Keratinocyte (primary cell): ENCODE measurements around the gene FOXJ2. TPM values are rescaled to one million over a fixed set of nuclear protein-coding genes. Genes with fewer than 3 reads are reported as not detected.

Experiments used
- DNase-seq: peaks from one replicate; pipeline ENCODE4 v3.0.0-alpha.2; 2011; ENCODE audit warnings: low read depth, missing footprints, low spot score
- FAIRE-seq: peaks from 2 replicates; lab custom pipeline; 2011; peaks lifted over from hg19 to GRCh38; lab: Jason Lieb, UNC
- H2AFZ ChIP-seq: 2 replicates; pipeline ENCODE4 v1.6.0; 2012; ENCODE audit warnings: low read length, control low read depth, inconsistent platforms; ENCODE audit not compliant: control insufficient read depth
- H3K27ac ChIP-seq: 2 replicates; pipeline ENCODE4 v1.5.1; 2011; ENCODE audit warnings: low read length; ENCODE audit not compliant: control insufficient read depth, insufficient read depth
- H3K27me3 ChIP-seq: 3 replicates; pipeline ENCODE4 v1.6.0; 2011; ENCODE audit warnings: low read length; ENCODE audit not compliant: control insufficient read depth, insufficient read depth; ENCODE audit errors: extremely low read depth
- H3K36me3 ChIP-seq, 2 experiments: 2 replicates in 1 of 2; 3 replicates in 1 of 2; pipeline ENCODE4 v1.5.1; 2011; ENCODE audit warnings: low read length in 2 of 2, mild to moderate bottlenecking in 1 of 2; ENCODE audit not compliant: control insufficient read depth in 2 of 2, insufficient read depth in 2 of 2; ENCODE audit errors: extremely low read depth in 1 of 2
- H3K4me1 ChIP-seq: 3 replicates; pipeline ENCODE4 v1.5.1; 2011; ENCODE audit warnings: low read length; ENCODE audit not compliant: control insufficient read depth, insufficient read depth; ENCODE audit errors: extremely low read depth
- H3K4me2 ChIP-seq: 3 replicates; pipeline ENCODE4 v1.6.0; 2011; ENCODE audit warnings: low read depth, low read length; ENCODE audit not compliant: control insufficient read depth, insufficient read depth; ENCODE audit errors: extremely low read depth
- H3K4me3 ChIP-seq, 3 experiments: fragments of 200-600 bp in 1 of 3; sonication (generic) in 1 of 3; 2 replicates in 2 of 3; 3 replicates in 1 of 3; pipeline ENCODE4 v1.5.1; 2011 to 2016; ENCODE audit warnings: low read length in 3 of 3, mild to moderate bottlenecking in 3 of 3, control low read depth in 2 of 3, inconsistent platforms in 1 of 3, low read depth in 1 of 3, mixed read lengths in 1 of 3, mixed run types in 1 of 3, moderate library complexity in 1 of 3; ENCODE audit not compliant: control insufficient read depth in 2 of 3, insufficient read depth in 2 of 3; ENCODE audit errors: extremely low read depth in 1 of 3
- H3K79me2 ChIP-seq: 2 replicates; pipeline ENCODE4 v1.6.0; 2012; ENCODE audit warnings: low read length; ENCODE audit not compliant: control insufficient read depth, insufficient read depth
- H3K9ac ChIP-seq: 3 replicates; pipeline ENCODE4 v1.6.0; 2011; ENCODE audit warnings: low read length; ENCODE audit not compliant: control insufficient read depth, insufficient read depth; ENCODE audit errors: extremely low read depth
- H3K9me1 ChIP-seq: 3 replicates; pipeline ENCODE4 v1.6.0; 2011; ENCODE audit warnings: low read length; ENCODE audit not compliant: control insufficient read depth, insufficient read depth; ENCODE audit errors: extremely low read depth
- H3K9me3 ChIP-seq: 2 replicates; pipeline ENCODE4 v1.5.1; 2012; ENCODE audit warnings: low read depth, low read length; ENCODE audit not compliant: control insufficient read depth
- H4K20me1 ChIP-seq: 3 replicates; pipeline ENCODE4 v1.6.0; 2011; ENCODE audit warnings: low read length; ENCODE audit not compliant: control insufficient read depth, insufficient read depth; ENCODE audit errors: extremely low read depth
- EZH2 ChIP-seq: IDR thresholded peaks from one replicate; pipeline ENCODE4 v1.6.1; 2012; ENCODE audit warnings: inconsistent platforms, mild to moderate bottlenecking, low read length, moderate library complexity
- dilution Hi-C: fragments of 300-500 bp; cut with MboI; formaldehyde crosslinking; loops from one replicate; pipeline ENCODE4 v1.7.0; 2020; ENCODE audit warnings: low sequenced_read_pairs; ENCODE audit not compliant: extremely low pct_ligation_motif_present
- polyA plus RNA-seq, 5 experiments: library from polyadenylated mRNA; depleted of rRNA in 3 of 5; stranded (reverse) in 3 of 5; stranded (forward) in 1 of 5; unstranded in 1 of 5; fragments of >200 nt; gene quantifications; 1 replicate in 1 of 5; 2 replicates in 3 of 5; 3 replicates in 1 of 5; pipeline versions ENCODE4 v1.2.1 to v1.2.3, GENCODE V29; 2011 to 2012; ENCODE audit warnings: missing spikeins in 2 of 5, low read depth in 1 of 5, low replicate concordance in 1 of 5
- TF ChIP-seq, protein P1 (sequence below), 3 experiments: IDR thresholded peaks in 1 of 3; conservative IDR thresholded peaks in 1 of 3; optimal IDR thresholded peaks in 1 of 3; 2 replicates in 2 of 3; 3 replicates in 1 of 3; pipeline versions ENCODE3 to v1.5.1; 2011; ENCODE audit warnings: low read length in 3 of 3, mild to moderate bottlenecking in 3 of 3, moderate library complexity in 2 of 3, control low read depth in 1 of 3, inconsistent platforms in 1 of 3; ENCODE audit not compliant: insufficient read depth in 2 of 3; ENCODE audit errors: extremely low read depth in 1 of 3

The FOXJ2 gene
- polyA plus RNA-seq, 1 donor (not counting 4 experiments of a cell fraction or from before 2014, with no cell fraction given), result 4.2 TPM

DNA sequence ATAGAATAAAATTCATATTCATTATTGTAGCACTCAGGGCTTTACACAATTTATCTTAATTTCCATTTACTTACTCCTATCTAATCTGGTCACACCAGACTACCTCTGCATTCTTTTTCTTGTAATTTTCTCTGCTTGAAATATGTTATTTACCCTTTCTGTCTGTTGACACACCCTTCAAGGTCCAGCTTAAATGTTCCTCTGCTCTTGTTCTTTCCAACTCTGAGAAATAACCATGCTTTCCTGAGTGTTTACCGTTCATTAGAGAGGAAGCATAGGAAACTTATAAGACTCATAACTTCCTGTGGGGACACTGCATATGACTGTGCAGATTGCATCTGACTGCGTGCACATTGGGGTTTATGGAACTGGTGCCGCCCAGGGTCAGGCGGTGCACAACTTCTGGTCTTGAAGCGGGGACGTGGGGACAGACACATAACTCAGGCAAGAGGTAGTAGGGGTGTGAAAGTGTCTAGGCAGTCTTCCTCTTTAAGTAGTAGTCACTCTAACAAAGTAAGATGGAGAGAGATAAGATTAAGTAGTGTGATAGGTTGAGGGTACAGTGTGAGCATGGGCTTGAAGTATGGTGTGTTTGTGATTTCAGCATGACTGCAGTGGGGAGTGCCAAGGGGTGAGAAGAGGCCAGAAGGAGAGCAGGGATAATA lies 42.6 kb upstream of the FOXJ2 start:
- FAIRE-seq, result no peak
- Histone ChIP-seq H3K4me1 (peaks cover 8% of the 10 kb centered on the region), H3K4me2 (no peak overlapping the region), H3K36me3 (no peaks in the 10 kb centered on the region), H3K27me3 (no peaks in the 10 kb centered on the region), H3K27ac (no peak overlapping the region), H3K4me3 (no peak overlapping the region), H3K79me2 (no peaks in the 10 kb centered on the region), H3K9me1 (no peaks in the 10 kb centered on the region), H4K20me1 (no peaks in the 10 kb centered on the region), H3K9ac (no peak overlapping the region), H3K9me3 (no peaks in the 10 kb centered on the region), H2AFZ (no peak overlapping the region)
- dilution Hi-C loops, result no loop called here
- TF ChIP-seq, protein P1, sequence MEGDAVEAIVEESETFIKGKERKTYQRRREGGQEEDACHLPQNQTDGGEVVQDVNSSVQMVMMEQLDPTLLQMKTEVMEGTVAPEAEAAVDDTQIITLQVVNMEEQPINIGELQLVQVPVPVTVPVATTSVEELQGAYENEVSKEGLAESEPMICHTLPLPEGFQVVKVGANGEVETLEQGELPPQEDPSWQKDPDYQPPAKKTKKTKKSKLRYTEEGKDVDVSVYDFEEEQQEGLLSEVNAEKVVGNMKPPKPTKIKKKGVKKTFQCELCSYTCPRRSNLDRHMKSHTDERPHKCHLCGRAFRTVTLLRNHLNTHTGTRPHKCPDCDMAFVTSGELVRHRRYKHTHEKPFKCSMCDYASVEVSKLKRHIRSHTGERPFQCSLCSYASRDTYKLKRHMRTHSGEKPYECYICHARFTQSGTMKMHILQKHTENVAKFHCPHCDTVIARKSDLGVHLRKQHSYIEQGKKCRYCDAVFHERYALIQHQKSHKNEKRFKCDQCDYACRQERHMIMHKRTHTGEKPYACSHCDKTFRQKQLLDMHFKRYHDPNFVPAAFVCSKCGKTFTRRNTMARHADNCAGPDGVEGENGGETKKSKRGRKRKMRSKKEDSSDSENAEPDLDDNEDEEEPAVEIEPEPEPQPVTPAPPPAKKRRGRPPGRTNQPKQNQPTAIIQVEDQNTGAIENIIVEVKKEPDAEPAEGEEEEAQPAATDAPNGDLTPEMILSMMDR (optimal IDR thresholded peaks at IDR 0.05 in 1 of 3, IDR thresholded peaks at IDR 0.05 in 1 of 3, conservative IDR thresholded peaks at IDR 0.05 in 1 of 3; ENCODE audit: extremely low read depth in 1 of 3, insufficient read depth in 2 of 3, low read length in 3 of 3), result no peak
- TF ChIP-seq EZH2, result no peak
- DNase-seq, result no peak

DNA sequence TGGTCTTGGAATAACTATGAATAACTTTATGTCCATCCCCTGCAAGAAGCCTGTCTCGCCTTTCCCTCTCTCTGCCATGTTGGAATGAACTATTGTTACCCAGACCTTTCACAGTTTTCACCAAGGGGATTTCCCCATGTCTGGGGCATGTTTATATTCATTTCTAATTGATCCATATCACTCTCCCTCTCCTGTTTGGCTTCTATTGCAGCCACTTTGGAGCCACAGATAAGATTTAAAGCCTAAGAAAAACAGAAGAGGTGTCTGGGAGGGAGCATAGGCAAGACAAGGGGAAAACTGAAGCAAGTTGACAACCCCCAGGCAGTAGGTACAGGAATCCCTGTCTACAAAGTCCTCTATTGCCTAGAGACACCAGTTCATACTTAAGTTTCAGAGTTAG lies 41.0 kb upstream of the FOXJ2 start:
- no peak overlapping the region for H3K27ac ChIP-seq
- H3K9ac ChIP-seq, result no peak overlapping the region
- H3K79me2 ChIP-seq, result no peaks in the 10 kb centered on the region
- H3K4me2 ChIP-seq, result no peak overlapping the region
- no peak overlapping the region for H2AFZ ChIP-seq
- H3K4me1 ChIP-seq, result peaks cover 10% of the 10 kb centered on the region
- no peaks in the 10 kb centered on the region for H3K9me1 ChIP-seq
- no peaks in the 10 kb centered on the region for H3K9me3 ChIP-seq
- TF ChIP-seq EZH2, result no peak
- TF ChIP-seq, protein P1 (optimal IDR thresholded peaks at IDR 0.05 in 1 of 3, IDR thresholded peaks at IDR 0.05 in 1 of 3, conservative IDR thresholded peaks at IDR 0.05 in 1 of 3; ENCODE audit: extremely low read depth in 1 of 3, insufficient read depth in 2 of 3, low read length in 3 of 3), result no peak
- H3K36me3 ChIP-seq, result no peaks in the 10 kb centered on the region
- DNase-seq (no peak), FAIRE-seq (no peak)
- H3K4me3 ChIP-seq, result no peak overlapping the region
- no peaks in the 10 kb centered on the region for H3K27me3 ChIP-seq
- H4K20me1 ChIP-seq, result no peaks in the 10 kb centered on the region
- dilution Hi-C loops, result no loop called here
